HepG2 (cell line): ENCODE data around the gene ARSJ. TPM values are rescaled to one million over a fixed set of nuclear protein-coding genes. Genes with fewer than 3 reads are reported as not detected.

ENCODE experiments used
- ATAC-seq: fragments of 200-7000 bp; cut with Tn5 transposase; 3 replicates; pipeline ENCODE4 v1.9.1; 2020; ENCODE audit warnings: mild to moderate bottlenecking, moderate library complexity
- BruUV-seq: library from RNA; stranded (reverse); fragments of 400-500 nt; replicated peaks from 2 replicates; lab custom pipeline; 2021; lab: Mats Ljungman, UMichigan
- CTCF ChIA-PET: fragments of 300-600 bp; formaldehyde crosslinking; extraction: SDS; loops from one replicate; lab custom pipeline; 2021; ENCODE audit warnings: low total read pairs, inconsistent platforms, low intra/inter-chr PET ratio; lab: Yijun Ruan, JAX
- POLR2A ChIA-PET: fragments of 350-600 bp; sonication (Branson Sonifier 250); formaldehyde crosslinking; loops from one replicate; lab custom pipeline; 2020; ENCODE audit warnings: antibody characterized with exemption, inconsistent platforms; lab: Yijun Ruan, JAX
- DNase-seq: peaks from one replicate; pipeline ENCODE4 v3.0.0-alpha.2; 2015; ENCODE audit warnings: low spot score
- FAIRE-seq: peaks from 3 replicates; lab custom pipeline; 2011; peaks lifted over from hg19 to GRCh38; lab: Jason Lieb, UNC
- H2AFZ ChIP-seq: one replicate; pipeline ENCODE4 v1.6.1; 2011; ENCODE audit warnings: low read length, inconsistent platforms
- H3K27ac ChIP-seq: fragments of 300-600 bp; 3 replicates; pipeline ENCODE4 v1.8.0; 2011; ENCODE audit warnings: mixed run types, mild to moderate bottlenecking, mixed read lengths, low read length, inconsistent platforms; ENCODE audit not compliant: insufficient read depth; ENCODE audit errors: extremely low read length
- H3K27me3 ChIP-seq, 2 experiments: fragments of 200-600 bp in 1 of 2; 2 replicates in 1 of 2; 3 replicates in 1 of 2; pipeline versions ENCODE4 v1.6.0 to v1.8.0; 2011; ENCODE audit warnings: low read length in 2 of 2, mild to moderate bottlenecking in 2 of 2, moderate library complexity in 2 of 2, inconsistent platforms in 1 of 2; ENCODE audit not compliant: insufficient read depth in 2 of 2, control insufficient read depth in 1 of 2
- H3K36me3 ChIP-seq, 2 experiments: fragments of 200-600 bp in 1 of 2; replicated peaks in 1 of 2; 2 replicates in 1 of 2; 3 replicates in 1 of 2; pipeline versions ENCODE4 v1.5.1 to v1.8.0; 2011; ENCODE audit warnings: low read length in 2 of 2, inconsistent platforms in 1 of 2; ENCODE audit not compliant: insufficient read depth in 2 of 2, control insufficient read depth in 1 of 2
- H3K4me1 ChIP-seq: 2 replicates; pipeline ENCODE4 v1.5.1; 2012; ENCODE audit warnings: low read length, inconsistent platforms; ENCODE audit not compliant: insufficient read depth
- H3K4me2 ChIP-seq: 2 replicates; pipeline ENCODE4 v1.6.0; 2011; ENCODE audit warnings: low read depth, low read length, inconsistent platforms
- H3K4me3 ChIP-seq, 3 experiments: fragments of 200-600 bp in 1 of 3; sonication (generic), shearing (Covaris generic) in 1 of 3; replicated peaks in 1 of 3; 2 replicates each; pipeline ENCODE4 v1.5.1; 2011 to 2016; ENCODE audit warnings: low read length in 3 of 3, inconsistent platforms in 2 of 3, low read depth in 2 of 3, mild to moderate bottlenecking in 2 of 3, control low read depth in 1 of 3, mixed read lengths in 1 of 3; ENCODE audit not compliant: insufficient read depth in 1 of 3
- H3K79me2 ChIP-seq: one replicate; pipeline ENCODE4 v1.6.1; 2011; ENCODE audit warnings: low read length, inconsistent platforms; ENCODE audit not compliant: insufficient read depth
- H3K9ac ChIP-seq: 2 replicates; pipeline ENCODE4 v1.6.0; 2011; ENCODE audit warnings: mild to moderate bottlenecking, low read depth, low read length, inconsistent platforms; ENCODE audit not compliant: insufficient read depth
- H3K9me3 ChIP-seq: 2 replicates; pipeline ENCODE4 v1.5.1; 2012; ENCODE audit warnings: mild to moderate bottlenecking, low read length
- H4K20me1 ChIP-seq: 2 replicates; pipeline ENCODE4 v1.6.0; 2011; ENCODE audit warnings: inconsistent platforms, mild to moderate bottlenecking, low read length, moderate library complexity; ENCODE audit not compliant: insufficient read depth
- MAF1 ChIP-seq: sonication (generic); formaldehyde crosslinking; IDR thresholded peaks from 2 replicates; pipeline ENCODE4 v1.5.0; 2020; ENCODE audit warnings: missing genetic modification reagents, borderline replicate concordance
- MAX ChIP-seq: IDR thresholded peaks from 2 replicates; pipeline ENCODE4 v1.6.1; 2012; ENCODE audit warnings: inconsistent platforms
- MIXL1 ChIP-seq: IDR thresholded peaks from 2 replicates; pipeline ENCODE4 v1.6.1; 2016
- PCBP1 ChIP-seq: fragments of 200-400 bp; formaldehyde crosslinking; IDR thresholded peaks from 2 replicates; pipeline ENCODE4 v1.6.1; 2017; ENCODE audit warnings: mild to moderate bottlenecking, low read depth, low read length, borderline replicate concordance
- POGZ ChIP-seq: sonication (generic); formaldehyde crosslinking; IDR thresholded peaks from 2 replicates; pipeline ENCODE4 v1.4.0; 2020; ENCODE audit warnings: mild to moderate bottlenecking, missing genetic modification reagents
- RFX1 ChIP-seq: fragments of 450-650 bp; IDR thresholded peaks from 2 replicates; pipeline ENCODE4 v1.6.1; 2017
- WIZ ChIP-seq: sonication (generic); formaldehyde crosslinking; IDR thresholded peaks from 2 replicates; pipeline ENCODE4 v1.5.1; 2020; ENCODE audit warnings: mild to moderate bottlenecking, missing genetic modification reagents
- ZHX1 ChIP-seq: sonication (generic); formaldehyde crosslinking; IDR thresholded peaks from 2 replicates; pipeline ENCODE4 v1.8.1; 2022; ENCODE audit warnings: low read depth, mild to moderate bottlenecking, missing genetic modification reagents
- ZMYM4 ChIP-seq: sonication (generic); formaldehyde crosslinking; IDR thresholded peaks from 2 replicates; pipeline ENCODE4 v1.8.1; 2023; ENCODE audit warnings: mild to moderate bottlenecking, missing genetic modification reagents
- ZNF205 ChIP-seq: IDR thresholded peaks from 2 replicates; pipeline ENCODE4 v1.6.1; 2018; ENCODE audit warnings: missing biosample characterization, missing genetic modification reagents
- WGBS: methylation state at CpG from one replicate; pipeline ENCODE4 v1.1.6; 2017; ENCODE audit warnings: low lambda C conversion rate; 5-methylcytosine and 5-hydroxymethylcytosine counted together
- in situ Hi-C: cut with HindIII; loops from 2 replicates; pipeline ENCODE4 v1.10.0; 2017; ENCODE audit warnings: low pct_unique_long_range_greater_than_20kb; ENCODE audit not compliant: extremely low pct_ligation_motif_present
- intact Hi-C: fragments of 100-400 bp; cut with micrococcal nuclease; formaldehyde crosslinking; loops from one replicate; pipeline ENCODE4 v1.10.0; 2022; ENCODE audit not compliant: unreplicated experiment
- polyA plus RNA-seq, 8 experiments: library from polyadenylated mRNA; depleted of rRNA in 3 of 8; stranded (reverse) in 7 of 8; unstranded in 1 of 8; fragments of >200 nt; fragmentation: Illumina TruSeq in 4 of 8; extraction: Trizol in 4 of 8; gene quantifications; 2 replicates each; pipeline versions ENCODE4 v1.2.1 to v1.2.3, GENCODE V29; 2011 to 2016; ENCODE audit warnings: low read depth in 4 of 8, missing spikeins in 1 of 8, mixed read lengths in 1 of 8; ENCODE audit not compliant: insufficient read depth in 1 of 8
- total RNA-seq, 5 experiments: library from RNA; depleted of rRNA; stranded (reverse); fragments of >200 nt; fragmentation: Illumina TruSeq; extraction: Trizol; gene quantifications; 2 replicates each; pipeline ENCODE4 v1.2.3, GENCODE V29; 2016; ENCODE audit warnings: low read depth in 1 of 5

The ARSJ gene
- total and polyA plus RNA-seq, 2 of the 13 experiments (the other 11 are each of a cell fraction or from before 2014, with no cell fraction given), result not detected

- TF ChIP-seq ZHX1, result no peak
- no peak for TF ChIP-seq ZNF205
Measured at GRCh38 chr4:113962016-113962347, 17.5 kb downstream of the ARSJ start (continued).

GRCh38 chr4:113960684-113961321 lies 18.6 kb downstream of the ARSJ start:
- Histone ChIP-seq H3K9ac (no peak overlapping the region), H3K4me1 (peaks cover 8% of the 10 kb centered on the region), H3K27me3 (no peaks in the 10 kb centered on the region), H3K36me3 (no peaks in the 10 kb centered on the region), H3K79me2 (no peaks in the 10 kb centered on the region), H3K27ac (no peak overlapping the region), H3K4me2 (no peak overlapping the region), H3K4me3 (no peak overlapping the region), H4K20me1 (no peaks in the 10 kb centered on the region), H2AFZ (no peak overlapping the region), H3K9me3 (no peaks in the 10 kb centered on the region)
- TF ChIP-seq RFX1, result no peak
- no peak for TF ChIP-seq WIZ (CRISPR knock-in tag)
- no peak for TF ChIP-seq POGZ (CRISPR knock-in tag)
- TF ChIP-seq MAF1, result no peak
- no peak for TF ChIP-seq MAX
- TF ChIP-seq MIXL1, result no peak
- TF ChIP-seq PCBP1, result no peak
- TF ChIP-seq ZMYM4 (CRISPR knock-in tag), result no peak
- ChIA-PET POLR2A (no interaction called here), CTCF (no interaction called here)
- BruUV-seq, result no TSS peak
- DNase-seq (no peak), ATAC-seq (no peak), FAIRE-seq (no peak)
- intact Hi-C loops, result no loop called here
- WGBS, result 22% methylated on average over 3 of the region's 3 CpGs
- in situ Hi-C loops, result no loop called here
